ENCODE measurements around the gene MAN1A2. TPM values are rescaled to one million over a fixed set of nuclear protein-coding genes. Genes with fewer than 3 reads are reported as not detected.

The MAN1A2 gene
- polyA plus RNA-seq, 1 experiment = 11.9 TPM

GRCh38 chr1:117567976-117568375 is 200.7 kb downstream of the MAN1A2 start:
- POLR2A ChIA-PET = no interaction called here
- H3K27me3 ChIP-seq (ENCODE audit: control insufficient read depth, insufficient read depth, low read length) = peaks cover 11% of the 10 kb centered on the region
- CTCF ChIA-PET = interaction anchor here (1.6 kb wide), 1 partner anchor 33 kb away, joined by 7 read pairs; no protein-coding TSS in a partner anchor
- no peak for TF ChIP-seq CTCF (IDR thresholded peaks at IDR 0.05; ENCODE audit: insufficient read depth, low read depth, low read length)
- H3K4me3 ChIP-seq (ENCODE audit: low read depth, low read length) = no peak overlapping the region
- no peaks in the 10 kb centered on the region for H3K36me3 ChIP-seq (ENCODE audit: control insufficient read depth, insufficient read depth, low read length)
- no peak for DNase-seq (ENCODE audit: low read depth)

GRCh38 chr1:117568999-117569398 is 201.8 kb downstream of the MAN1A2 start:
- ChIA-PET CTCF (interaction anchor here (0.6 to 1.6 kb wide), 3 partner anchors 17 to 1140 kb away, joined by 3 to 7 read pairs (median 4); no protein-coding TSS in a partner anchor), POLR2A (no interaction called here)
- DNase-seq (ENCODE audit: low read depth) = no peak
- TF ChIP-seq CTCF (IDR thresholded peaks at IDR 0.05; ENCODE audit: insufficient read depth, low read depth, low read length) = no peak
- Histone ChIP-seq H3K27me3 (ENCODE audit: control insufficient read depth, insufficient read depth, low read length) (peaks cover 10% of the 10 kb centered on the region; the same call in 1 of the 2 replicates), H3K36me3 (ENCODE audit: control insufficient read depth, insufficient read depth, low read length) (no peaks in the 10 kb centered on the region), H3K4me3 (ENCODE audit: low read depth, low read length) (no peak overlapping the region)

- CTCF ChIA-PET = interaction anchor here (1.4 kb wide), 1 partner anchor 9 kb away, joined by 3 read pairs; no protein-coding TSS in a partner anchor
- DNase-seq (ENCODE audit: low read depth) = no peak
- POLR2A ChIA-PET = no interaction called here
- Histone ChIP-seq H3K4me3 (ENCODE audit: low read depth, low read length) (no peak overlapping the region), H3K36me3 (ENCODE audit: control insufficient read depth, insufficient read depth, low read length) (no peaks in the 10 kb centered on the region), H3K27me3 (ENCODE audit: control insufficient read depth, insufficient read depth, low read length) (peaks cover 10% of the 10 kb centered on the region; the same call in 1 of the 2 replicates)
- no peak for TF ChIP-seq CTCF (IDR thresholded peaks at IDR 0.05; ENCODE audit: insufficient read depth, low read depth, low read length)
Observed at GRCh38 chr1:117569856-117570255, 202.6 kb downstream of the MAN1A2 start.

- no peak for DNase-seq (ENCODE audit: low read depth)
- Histone ChIP-seq H3K4me3 (ENCODE audit: low read depth, low read length) (no peak overlapping the region), H3K36me3 (ENCODE audit: control insufficient read depth, insufficient read depth, low read length) (no peaks in the 10 kb centered on the region), H3K27me3 (ENCODE audit: control insufficient read depth, insufficient read depth, low read length) (peaks cover 13% of the 10 kb centered on the region; the same call in 1 of the 2 replicates)
- no peak for TF ChIP-seq CTCF (IDR thresholded peaks at IDR 0.05; ENCODE audit: insufficient read depth, low read depth, low read length)
- POLR2A ChIA-PET = no interaction called here
- CTCF ChIA-PET = interaction anchor here (1.0 to 1.4 kb wide), 2 partner anchors 8 to 12 kb away, joined by 3 read pairs; no protein-coding TSS in a partner anchor
Observed at GRCh38 chr1:117570988-117571409, 203.8 kb downstream of the MAN1A2 start.

GRCh38 chr1:117571496-117571895 is 204.2 kb downstream of the MAN1A2 start:
- CTCF ChIA-PET = interaction anchor here (1.0 kb wide), 1 partner anchor 11 kb away, joined by 3 read pairs; no protein-coding TSS in a partner anchor
- TF ChIP-seq CTCF (IDR thresholded peaks at IDR 0.05; ENCODE audit: insufficient read depth, low read depth, low read length) = no peak
- Histone ChIP-seq H3K36me3 (ENCODE audit: control insufficient read depth, insufficient read depth, low read length) (no peaks in the 10 kb centered on the region), H3K27me3 (ENCODE audit: control insufficient read depth, insufficient read depth, low read length) (peaks cover 13% of the 10 kb centered on the region; the same call in 1 of the 2 replicates), H3K4me3 (ENCODE audit: low read depth, low read length) (no peak overlapping the region)
- POLR2A ChIA-PET = no interaction called here
- DNase-seq (ENCODE audit: low read depth) = no peak

Measured in BJ (cell line).